GM23338 (cell line): ENCODE results near the gene CDC42BPB. TPM values are rescaled to one million over a fixed set of nuclear protein-coding genes. Genes with fewer than 3 reads are reported as not detected.

Experiments
- CREB1 ChIP-seq: fragments of 250-450 bp; sonication (Bioruptor Pico); IDR thresholded peaks from 2 replicates; pipeline ENCODE4 v1.5.0; 2020; ENCODE audit warnings: low read depth, mild to moderate bottlenecking, moderate library complexity
- CTCF ChIP-seq, 2 experiments: fragments of 200-600 bp in 1 of 2; sonication (generic) in 1 of 2; conservative IDR thresholded peaks; 2 replicates each; pipeline versions ENCODE4 v1.5.1 to v1.6.1; 2016 to 2017; ENCODE audit warnings: antibody characterized with exemption in 2 of 2, low read depth in 2 of 2, mild to moderate bottlenecking in 2 of 2, moderate library complexity in 1 of 2
- ETS1 ChIP-seq: IDR thresholded peaks from 2 replicates; pipeline ENCODE4 v1.6.1; 2016; ENCODE audit warnings: antibody characterized with exemption
- EZH2 ChIP-seq: fragments of 200-600 bp; sonication (generic); IDR thresholded peaks from one replicate; pipeline ENCODE4 v1.8.0; 2017; ENCODE audit warnings: antibody characterized with exemption, mild to moderate bottlenecking, low read depth; ENCODE audit not compliant: unreplicated experiment
- EZH2phosphoT487 ChIP-seq: fragments of 200-600 bp; sonication (generic); IDR thresholded peaks from one replicate; pipeline ENCODE4 v1.8.1; 2018; ENCODE audit warnings: antibody characterized with exemption; ENCODE audit not compliant: unreplicated experiment
- JUNB ChIP-seq: IDR thresholded peaks from one replicate; pipeline ENCODE4 v1.6.1; 2016; ENCODE audit warnings: antibody characterized with exemption; ENCODE audit not compliant: unreplicated experiment
- NANOG ChIP-seq: IDR thresholded peaks from 2 replicates; pipeline ENCODE4 v1.6.1; 2016; ENCODE audit warnings: antibody characterized with exemption, borderline replicate concordance
- POLR2AphosphoS5 ChIP-seq: IDR thresholded peaks from 2 replicates; pipeline ENCODE4 v1.6.1; 2016; ENCODE audit warnings: antibody characterized with exemption, low read depth
- REST ChIP-seq: IDR thresholded peaks from one replicate; pipeline ENCODE4 v1.6.1; 2018; ENCODE audit warnings: antibody characterized with exemption; ENCODE audit not compliant: unreplicated experiment
- STAT1 ChIP-seq: IDR thresholded peaks from one replicate; pipeline ENCODE4 v1.6.1; 2016; ENCODE audit warnings: antibody characterized with exemption; ENCODE audit not compliant: unreplicated experiment
- ZNF114 ChIP-seq: fragments of 250-450 bp; sonication (Bioruptor Pico); IDR thresholded peaks from 2 replicates; pipeline ENCODE4 v1.5.0; 2020; ENCODE audit warnings: mild to moderate bottlenecking, moderate library complexity
- polyA plus RNA-seq: library from polyadenylated mRNA; unstranded; fragments of >200 nt; fragmentation: Nextera tagmentation; extraction: Ambion mirVana; gene quantifications from 2 replicates; pipeline ENCODE4 v1.2.1, GENCODE V29; 2016
- total RNA-seq: library from RNA; depleted of rRNA; stranded (reverse); fragments of >200 nt; shearing (Covaris generic); gene quantifications from 2 replicates; pipeline ENCODE4 v1.2.3, GENCODE V29; 2014

CDC42BPB gene
- total and polyA plus RNA-seq, 2 experiments from 2014 or later, result 12.3 to 127 TPM

- TF ChIP-seq CTCF (conservative IDR thresholded peaks at IDR 0.05; ENCODE audit: low read depth in 2 of 2), result no peak
- no peak for TF ChIP-seq ETS1
- TF ChIP-seq JUNB, result no peak
- TF ChIP-seq REST, result no peak
- TF ChIP-seq NANOG, result no peak
- TF ChIP-seq ZNF114 (CRISPR knock-in tag), result no peak
- no peak for TF ChIP-seq STAT1
- TF ChIP-seq EZH2phosphoT487, result no peak
- TF ChIP-seq EZH2, result no peak
- TF ChIP-seq POLR2AphosphoS5, result no peak
- TF ChIP-seq CREB1 (CRISPR knock-in tag), result no peak
Measured at GRCh38 chr14:102905116-102906108, 151.9 kb downstream of the CDC42BPB start (continued).
